ENCODE data around the gene LYRM9.

DNA sequence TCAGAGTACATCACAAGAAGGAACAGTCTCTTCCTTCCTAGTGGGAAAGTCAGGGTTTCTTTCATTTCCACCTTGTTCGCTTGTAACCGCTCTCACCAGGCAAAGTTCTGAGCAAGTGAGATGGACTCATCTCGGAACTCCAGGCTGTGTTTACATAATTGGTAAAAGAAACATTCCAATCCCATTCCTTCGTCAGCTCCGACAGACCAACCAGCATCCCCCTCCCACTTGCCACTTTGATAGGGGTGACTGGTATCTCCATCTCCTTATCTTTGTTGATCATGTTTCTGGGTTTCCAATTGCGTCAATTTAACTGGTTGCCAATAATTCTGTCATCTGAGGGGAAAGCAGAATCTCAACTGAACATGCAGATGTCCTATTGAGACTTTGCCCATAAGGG, 36.8 kb upstream of the LYRM9 start:
- TF ChIP-seq POLR2AphosphoS5 (IDR thresholded peaks at IDR 0.05; ENCODE audit: borderline replicate concordance, low read depth, low read length) (no peak), EZH2 (IDR thresholded peaks at IDR 0.05) (no peak), FOXP2 (optimal IDR thresholded peaks at IDR 0.05; ENCODE audit: control extremely low read depth, extremely low read length, insufficient read depth) (no peak)

All from SK-N-MC (cell line).